ENCODE data around the gene FES. TPM values are rescaled to one million over a fixed set of nuclear protein-coding genes. Genes with fewer than 3 reads are reported as not detected.
A peak's percentile ranks its signal among the peaks of the same experiment; 100 is the strongest.

FES gene
- total RNA-seq, 3 donors from 2014 or later (not counting 1 experiment from before 2014, with no cell fraction given), result 35.8 to 70.3 (median 52.5) TPM

DNA sequence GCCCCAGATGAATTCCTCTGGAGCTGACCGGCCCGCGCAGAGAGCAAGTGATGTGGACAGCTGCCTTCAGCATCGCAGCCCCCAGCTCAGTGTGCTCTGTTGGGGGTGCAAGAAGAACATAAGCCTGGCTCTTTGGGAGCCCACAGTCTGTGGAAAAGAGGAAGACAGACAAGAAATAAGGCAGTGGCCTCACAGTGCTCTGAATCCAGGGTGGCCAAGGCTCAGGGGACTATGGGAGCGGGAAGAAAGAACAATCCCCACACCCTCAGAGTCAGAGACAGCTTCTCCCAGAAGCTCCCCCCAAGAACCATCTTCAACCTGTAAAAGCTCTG is 48.3 kb downstream of the FES start:
- DNase-seq (no peak), ATAC-seq (no peak)
- peak overlapping the region; percentile 94 for H3K4me3 Mint-ChIP-seq
- 17% methylated on average over 5 of the region's 5 CpGs for WGBS (ENCODE audit: insufficient coverage)
- peak overlapping the region; percentile 88 for H3K27ac ChIP-seq (ENCODE audit: low read length)
- H3K36me3 Mint-ChIP-seq, result no peaks in the 10 kb centered on the region
- no peaks in the 10 kb centered on the region for H3K9me3 Mint-ChIP-seq
- H3K27ac Mint-ChIP-seq, result peak overlapping the region; percentile 97
- H3K36me3 ChIP-seq (ENCODE audit: control insufficient read depth, insufficient read depth, low read length), result no peaks in the 10 kb centered on the region
- H3K9me3 ChIP-seq (ENCODE audit: control insufficient read depth, insufficient read depth, low read length), result no peaks in the 10 kb centered on the region
- H3K27me3 Mint-ChIP-seq (ENCODE audit: low read depth in 2 of 2), result no peaks in the 10 kb centered on the region
- H3K27me3 ChIP-seq (ENCODE audit: control insufficient read depth, insufficient read depth, low read length), result no peaks in the 10 kb centered on the region
- intact Hi-C loops (cut with micrococcal nuclease), result loop anchor here (1.0 kb wide), 1 partner anchor 30 kb away; no protein-coding TSS in a partner anchor
- peaks cover 53 to 62% of the 10 kb centered on the region in 2 donors for H3K4me1 Mint-ChIP-seq
- H3K4me1 ChIP-seq (ENCODE audit: control insufficient read depth, insufficient read depth, low read length), result peaks cover 55% of the 10 kb centered on the region
- peak overlapping the region; percentile 77 for H3K4me3 ChIP-seq (ENCODE audit: low read length)
- TF ChIP-seq, protein P1, sequence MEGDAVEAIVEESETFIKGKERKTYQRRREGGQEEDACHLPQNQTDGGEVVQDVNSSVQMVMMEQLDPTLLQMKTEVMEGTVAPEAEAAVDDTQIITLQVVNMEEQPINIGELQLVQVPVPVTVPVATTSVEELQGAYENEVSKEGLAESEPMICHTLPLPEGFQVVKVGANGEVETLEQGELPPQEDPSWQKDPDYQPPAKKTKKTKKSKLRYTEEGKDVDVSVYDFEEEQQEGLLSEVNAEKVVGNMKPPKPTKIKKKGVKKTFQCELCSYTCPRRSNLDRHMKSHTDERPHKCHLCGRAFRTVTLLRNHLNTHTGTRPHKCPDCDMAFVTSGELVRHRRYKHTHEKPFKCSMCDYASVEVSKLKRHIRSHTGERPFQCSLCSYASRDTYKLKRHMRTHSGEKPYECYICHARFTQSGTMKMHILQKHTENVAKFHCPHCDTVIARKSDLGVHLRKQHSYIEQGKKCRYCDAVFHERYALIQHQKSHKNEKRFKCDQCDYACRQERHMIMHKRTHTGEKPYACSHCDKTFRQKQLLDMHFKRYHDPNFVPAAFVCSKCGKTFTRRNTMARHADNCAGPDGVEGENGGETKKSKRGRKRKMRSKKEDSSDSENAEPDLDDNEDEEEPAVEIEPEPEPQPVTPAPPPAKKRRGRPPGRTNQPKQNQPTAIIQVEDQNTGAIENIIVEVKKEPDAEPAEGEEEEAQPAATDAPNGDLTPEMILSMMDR (IDR thresholded peaks at IDR 0.05), result peak; percentile 68

DNA sequence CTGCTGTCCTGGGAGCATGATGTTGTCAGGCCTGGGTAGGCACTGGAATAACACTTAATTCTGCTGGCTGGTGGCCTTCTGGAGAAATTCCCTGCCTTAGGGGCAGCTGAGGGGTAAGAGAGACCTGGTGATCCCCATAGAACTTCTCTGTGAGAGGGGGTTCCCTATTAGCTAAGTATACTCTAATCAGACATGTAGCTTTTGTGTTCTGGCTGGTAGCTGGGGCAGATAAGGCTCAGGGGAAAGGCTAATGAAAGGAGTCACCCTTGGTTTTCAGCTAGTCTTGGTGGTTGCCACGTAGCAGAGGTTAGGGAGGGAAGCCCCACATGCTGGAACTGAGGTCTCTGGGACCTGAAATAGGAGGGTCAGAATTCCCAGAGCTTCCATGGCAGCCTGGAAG is 49.0 kb downstream of the FES start:
- Histone ChIP-seq H3K27ac (ENCODE audit: low read length) (no peak overlapping the region), H3K36me3 (ENCODE audit: control insufficient read depth, insufficient read depth, low read length) (peaks cover 2% of the 10 kb centered on the region), H3K27me3 (ENCODE audit: control insufficient read depth, insufficient read depth, low read length) (no peaks in the 10 kb centered on the region), H3K4me1 (ENCODE audit: control insufficient read depth, insufficient read depth, low read length) (peaks cover 55% of the 10 kb centered on the region), H3K9me3 (ENCODE audit: control insufficient read depth, insufficient read depth, low read length) (no peaks in the 10 kb centered on the region), H3K4me3 (ENCODE audit: low read length) (no peak overlapping the region)
- Mint-ChIP-seq H3K9me3 (no peaks in the 10 kb centered on the region), H3K36me3 (no peaks in the 10 kb centered on the region), H3K4me1 (peaks cover 53 to 62% of the 10 kb centered on the region in 2 donors), H3K4me3 (peak overlapping the region; percentile 50), H3K27ac (peak overlapping the region; percentile 41 to 97), H3K27me3 (ENCODE audit: low read depth in 2 of 2) (no peaks in the 10 kb centered on the region)
- TF ChIP-seq, protein P1 (IDR thresholded peaks at IDR 0.05), result no peak
- ATAC-seq (no peak), DNase-seq (no peak)
- intact Hi-C loops (cut with micrococcal nuclease), result no loop called here
- 78% methylated on average over 1 of the region's 1 CpG for WGBS (ENCODE audit: insufficient coverage)

DNA sequence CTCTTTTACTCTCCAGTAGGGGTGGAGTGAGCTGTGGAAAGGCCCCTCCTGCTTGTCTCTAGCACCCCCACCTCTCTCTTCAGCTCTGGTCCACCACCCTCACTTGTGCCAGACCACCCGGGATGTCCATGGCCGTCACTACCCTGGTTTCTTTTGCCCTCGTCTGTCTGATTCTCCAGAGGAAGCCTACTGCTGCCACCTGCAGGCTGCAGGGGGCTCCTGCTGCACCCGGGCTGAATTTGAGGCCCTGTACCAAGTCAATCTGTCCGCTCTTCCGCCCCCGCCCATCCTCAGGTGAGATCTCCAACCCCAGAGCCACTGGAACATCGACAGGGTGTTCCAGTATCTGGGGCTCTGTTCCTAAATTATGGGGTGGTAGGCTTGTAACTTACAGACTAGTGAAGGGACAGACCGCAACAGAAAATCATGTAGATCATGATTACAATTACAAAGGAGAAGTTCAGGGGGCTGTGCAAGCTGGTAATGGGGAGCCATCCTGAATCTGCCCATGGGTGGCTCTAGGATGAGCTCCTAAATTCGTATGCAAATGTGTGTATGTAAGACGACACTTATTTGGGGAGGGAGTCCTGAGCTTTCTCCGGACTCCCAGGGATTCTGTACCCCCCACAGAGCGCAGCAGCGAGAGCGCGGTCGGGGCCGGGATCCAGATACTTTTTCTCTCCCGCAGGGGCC is 50.1 kb downstream of the FES start:
- peak overlapping the region; percentile 67 for H3K4me3 ChIP-seq (ENCODE audit: low read length)
- H3K27ac Mint-ChIP-seq, result peak overlapping the region; percentile 89 to 91
- ATAC-seq (peak; percentile 37 to 57 (median 42)), DNase-seq (peak; percentile 79 to 92)
- H3K4me3 Mint-ChIP-seq, result peak overlapping the region; percentile 93
- peaks cover 52 to 60% of the 10 kb centered on the region in 2 donors for H3K4me1 Mint-ChIP-seq
- H3K9me3 Mint-ChIP-seq, result no peaks in the 10 kb centered on the region
- no peaks in the 10 kb centered on the region for H3K27me3 ChIP-seq (ENCODE audit: control insufficient read depth, insufficient read depth, low read length)
- under 1% methylated on average over 19 of the region's 19 CpGs for WGBS (ENCODE audit: insufficient coverage)
- intact Hi-C loops (cut with micrococcal nuclease), result loop anchor here (2.0 kb wide), 3 partner anchors 20 to 286 kb away; partner anchors contain the start of genes BLM and RCCD1
- H3K36me3 ChIP-seq (ENCODE audit: control insufficient read depth, insufficient read depth, low read length), result peaks cover 4% of the 10 kb centered on the region
- no peaks in the 10 kb centered on the region for H3K27me3 Mint-ChIP-seq (ENCODE audit: low read depth in 2 of 2)
- TF ChIP-seq, protein P1 (IDR thresholded peaks at IDR 0.05), result peak; percentile 85
- H3K36me3 Mint-ChIP-seq, result no peaks in the 10 kb centered on the region
- peak overlapping the region; percentile 27 for H3K27ac ChIP-seq (ENCODE audit: low read length)
- peaks cover 51% of the 10 kb centered on the region for H3K4me1 ChIP-seq (ENCODE audit: control insufficient read depth, insufficient read depth, low read length)
- no peaks in the 10 kb centered on the region for H3K9me3 ChIP-seq (ENCODE audit: control insufficient read depth, insufficient read depth, low read length)
